Peyer's patch (tissue), 4 donors: Measurements from ENCODE around the gene ADNP2.

ENCODE experiments used
- CTCF ChIP-seq, 6 experiments: fragments of 450-650 bp in 4 of 6; fragments of 200-600 bp in 2 of 6; sonication (generic) in 1 of 6; IDR thresholded peaks; one replicate each; pipeline ENCODE4 v1.5.1; 2017 to 2019; ENCODE audit warnings: antibody characterized with exemption in 6 of 6, mild to moderate bottlenecking in 3 of 6, moderate library complexity in 1 of 6
- POLR2A ChIP-seq, 2 donors: fragments of 450-650 bp; IDR thresholded peaks; one replicate each; pipeline ENCODE4 v1.5.1; 2017; ENCODE audit warnings: antibody characterized with exemption in 2 of 2, mild to moderate bottlenecking in 2 of 2, moderate library complexity in 2 of 2

DNA sequence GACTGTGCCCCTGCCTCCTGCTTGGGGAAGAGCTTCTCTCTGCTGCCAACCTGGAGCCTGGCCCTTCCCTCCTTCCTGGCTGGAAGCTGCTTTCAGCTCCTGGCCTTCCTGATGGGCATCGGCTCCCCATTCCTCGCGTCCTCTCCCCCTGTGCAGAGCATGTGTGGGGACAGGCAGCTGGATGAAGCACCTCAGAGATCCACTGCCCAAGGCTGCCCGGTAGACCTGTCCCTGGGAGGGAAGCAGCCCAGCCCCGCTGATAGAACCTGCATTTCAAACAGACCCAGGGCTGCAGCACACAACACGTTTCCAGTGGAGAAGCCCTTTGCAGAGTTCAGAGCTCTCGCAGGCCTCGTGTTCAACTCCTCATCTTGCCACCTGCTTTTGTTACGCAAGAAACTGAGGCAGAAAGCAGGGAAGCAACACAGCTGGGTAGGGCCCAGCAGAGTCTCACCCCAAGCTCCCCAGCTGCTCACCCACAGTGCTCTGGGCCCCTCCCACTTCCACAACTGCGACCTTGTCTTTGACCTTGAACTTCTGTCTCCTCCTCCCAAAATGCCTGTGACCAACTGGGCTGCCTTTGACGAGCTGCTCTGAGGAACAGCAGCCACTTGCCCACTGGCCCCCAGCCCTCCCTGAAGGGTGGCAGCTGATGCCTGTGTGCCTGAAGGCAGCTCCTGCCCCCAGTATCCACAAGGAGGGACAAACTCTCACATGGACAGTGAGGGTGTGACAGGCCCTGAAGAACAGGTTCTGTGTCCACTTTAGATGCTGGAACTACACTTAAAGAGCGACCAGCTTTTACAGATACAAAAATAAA, 72.8 kb downstream of the ADNP2 start:
- TF ChIP-seq CTCF (IDR thresholded peaks at IDR 0.05) (no peak), POLR2A (IDR thresholded peaks at IDR 0.05) (no peak)
